SK-N-SH treated with all-trans-retinoic acid at 6 μM for 48 hours (cell line): ENCODE measurements around the gene ACTN1.

Experiments used
- BACH2 ChIP-seq: fragments of 250-450 bp; sonication (Bioruptor Pico); IDR thresholded peaks from 2 replicates; pipeline ENCODE4 v1.9.0; 2021; ENCODE audit warnings: mild to moderate bottlenecking, borderline replicate concordance
- GLIS3 ChIP-seq: fragments of 250-450 bp; sonication (Bioruptor Pico); IDR thresholded peaks from 2 replicates; pipeline ENCODE4 v1.5.0; 2020; ENCODE audit warnings: mild to moderate bottlenecking, moderate library complexity
- OSR1 ChIP-seq: fragments of 250-450 bp; sonication (Bioruptor Pico); IDR thresholded peaks from 2 replicates; pipeline ENCODE4 v1.8.0; 2022; ENCODE audit warnings: moderate library complexity, mild to moderate bottlenecking, inconsistent platforms
- PPARA ChIP-seq: fragments of 250-450 bp; sonication (Bioruptor Pico); IDR thresholded peaks from 2 replicates; pipeline ENCODE4 v1.5.0; 2020; ENCODE audit warnings: mild to moderate bottlenecking, borderline replicate concordance
- RARB ChIP-seq: fragments of 250-450 bp; sonication (Bioruptor Pico); IDR thresholded peaks from 2 replicates; pipeline ENCODE4 v1.8.0; 2021; ENCODE audit warnings: mild to moderate bottlenecking, moderate library complexity
- SNAI2 ChIP-seq: fragments of 250-450 bp; sonication (Bioruptor Pico); IDR thresholded peaks from 2 replicates; pipeline ENCODE4 v1.5.0; 2020; ENCODE audit warnings: mild to moderate bottlenecking, moderate library complexity
- ZFP3 ChIP-seq: fragments of 250-450 bp; sonication (Bioruptor Pico); IDR thresholded peaks from 2 replicates; pipeline ENCODE4 v1.5.0; 2020; ENCODE audit warnings: mild to moderate bottlenecking, moderate library complexity
- ZNF8 ChIP-seq: fragments of 450-650 bp; formaldehyde crosslinking; IDR thresholded peaks from 2 replicates; pipeline ENCODE4 v1.5.0; 2020; ENCODE audit warnings: mild to moderate bottlenecking, moderate library complexity
- TF ChIP-seq, protein P1 (sequence below): fragments of 250-450 bp; sonication (Bioruptor Pico); IDR thresholded peaks from 2 replicates; pipeline ENCODE4 v1.8.0; 2020; ENCODE audit warnings: mild to moderate bottlenecking, moderate library complexity, borderline replicate concordance

DNA sequence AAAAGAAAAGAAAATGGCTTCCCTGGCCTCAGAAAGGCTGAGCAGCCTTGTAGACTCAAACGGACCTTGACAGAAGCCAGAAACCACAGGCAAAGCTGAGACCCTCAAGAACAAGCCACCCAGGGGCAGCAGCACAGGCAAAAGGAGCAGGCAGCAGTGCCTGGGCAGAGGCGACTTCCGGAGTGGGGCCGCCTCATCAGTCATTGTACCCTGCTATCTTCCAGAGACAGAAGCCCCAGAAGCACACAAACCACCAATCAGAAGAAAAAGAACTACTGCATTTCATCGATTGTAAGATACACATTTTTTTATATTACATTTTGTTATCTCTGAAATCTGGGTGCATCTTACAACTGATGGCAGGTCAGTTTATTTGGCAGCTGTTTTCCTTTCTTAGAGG lies 128.0 kb downstream of the ACTN1 start:
- TF ChIP-seq, protein P1, sequence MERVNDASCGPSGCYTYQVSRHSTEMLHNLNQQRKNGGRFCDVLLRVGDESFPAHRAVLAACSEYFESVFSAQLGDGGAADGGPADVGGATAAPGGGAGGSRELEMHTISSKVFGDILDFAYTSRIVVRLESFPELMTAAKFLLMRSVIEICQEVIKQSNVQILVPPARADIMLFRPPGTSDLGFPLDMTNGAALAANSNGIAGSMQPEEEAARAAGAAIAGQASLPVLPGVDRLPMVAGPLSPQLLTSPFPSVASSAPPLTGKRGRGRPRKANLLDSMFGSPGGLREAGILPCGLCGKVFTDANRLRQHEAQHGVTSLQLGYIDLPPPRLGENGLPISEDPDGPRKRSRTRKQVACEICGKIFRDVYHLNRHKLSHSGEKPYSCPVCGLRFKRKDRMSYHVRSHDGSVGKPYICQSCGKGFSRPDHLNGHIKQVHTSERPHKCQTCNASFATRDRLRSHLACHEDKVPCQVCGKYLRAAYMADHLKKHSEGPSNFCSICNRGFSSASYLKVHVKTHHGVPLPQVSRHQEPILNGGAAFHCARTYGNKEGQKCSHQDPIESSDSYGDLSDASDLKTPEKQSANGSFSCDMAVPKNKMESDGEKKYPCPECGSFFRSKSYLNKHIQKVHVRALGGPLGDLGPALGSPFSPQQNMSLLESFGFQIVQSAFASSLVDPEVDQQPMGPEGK (CRISPR knock-in tag) = no peak
- TF ChIP-seq ZNF8 (CRISPR knock-in tag) = no peak
- TF ChIP-seq ZFP3 = no peak
- no peak for TF ChIP-seq PPARA (CRISPR knock-in tag)
- no peak for TF ChIP-seq BACH2 (CRISPR knock-in tag)
- no peak for TF ChIP-seq OSR1 (CRISPR knock-in tag)
- TF ChIP-seq RARB (CRISPR knock-in tag) = no peak
- no peak for TF ChIP-seq SNAI2 (CRISPR knock-in tag)
- no peak for TF ChIP-seq GLIS3 (CRISPR knock-in tag)
